ENCODE results near the gene CBLN2.

DNA sequence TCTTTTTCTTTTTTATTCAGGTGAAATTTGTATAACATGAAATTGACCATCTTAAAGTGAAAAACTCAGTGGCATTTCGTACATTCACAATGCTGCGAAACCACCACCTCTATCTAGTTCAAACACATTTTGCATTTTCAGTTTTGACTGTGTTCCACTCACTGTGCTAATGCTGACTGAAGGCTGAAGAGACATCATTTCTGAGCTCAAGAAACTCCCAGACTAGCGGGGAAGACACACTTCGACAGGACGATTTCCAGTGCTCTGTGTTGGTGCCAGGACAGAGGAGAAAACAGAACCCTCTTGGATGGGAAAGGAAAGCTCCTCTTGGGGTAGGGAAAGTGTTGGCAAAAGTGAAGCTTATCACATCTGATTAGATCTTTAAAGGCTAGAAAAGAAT, 44.2 kb upstream of the CBLN2 start:
- no peak for TF ChIP-seq POLR2A (IDR thresholded peaks at IDR 0.05)
- TF ChIP-seq, protein P1, sequence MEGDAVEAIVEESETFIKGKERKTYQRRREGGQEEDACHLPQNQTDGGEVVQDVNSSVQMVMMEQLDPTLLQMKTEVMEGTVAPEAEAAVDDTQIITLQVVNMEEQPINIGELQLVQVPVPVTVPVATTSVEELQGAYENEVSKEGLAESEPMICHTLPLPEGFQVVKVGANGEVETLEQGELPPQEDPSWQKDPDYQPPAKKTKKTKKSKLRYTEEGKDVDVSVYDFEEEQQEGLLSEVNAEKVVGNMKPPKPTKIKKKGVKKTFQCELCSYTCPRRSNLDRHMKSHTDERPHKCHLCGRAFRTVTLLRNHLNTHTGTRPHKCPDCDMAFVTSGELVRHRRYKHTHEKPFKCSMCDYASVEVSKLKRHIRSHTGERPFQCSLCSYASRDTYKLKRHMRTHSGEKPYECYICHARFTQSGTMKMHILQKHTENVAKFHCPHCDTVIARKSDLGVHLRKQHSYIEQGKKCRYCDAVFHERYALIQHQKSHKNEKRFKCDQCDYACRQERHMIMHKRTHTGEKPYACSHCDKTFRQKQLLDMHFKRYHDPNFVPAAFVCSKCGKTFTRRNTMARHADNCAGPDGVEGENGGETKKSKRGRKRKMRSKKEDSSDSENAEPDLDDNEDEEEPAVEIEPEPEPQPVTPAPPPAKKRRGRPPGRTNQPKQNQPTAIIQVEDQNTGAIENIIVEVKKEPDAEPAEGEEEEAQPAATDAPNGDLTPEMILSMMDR (IDR thresholded peaks at IDR 0.05), result no peak
